ENCODE data around the gene ZNF625. TPM values are rescaled to one million over a fixed set of nuclear protein-coding genes. Genes with fewer than 3 reads are reported as not detected.

The ZNF625 gene
- total RNA-seq, 4 donors from 2014 or later, result 0.60 to 2.3 (median 2.2) TPM; not detected in 1

DNA sequence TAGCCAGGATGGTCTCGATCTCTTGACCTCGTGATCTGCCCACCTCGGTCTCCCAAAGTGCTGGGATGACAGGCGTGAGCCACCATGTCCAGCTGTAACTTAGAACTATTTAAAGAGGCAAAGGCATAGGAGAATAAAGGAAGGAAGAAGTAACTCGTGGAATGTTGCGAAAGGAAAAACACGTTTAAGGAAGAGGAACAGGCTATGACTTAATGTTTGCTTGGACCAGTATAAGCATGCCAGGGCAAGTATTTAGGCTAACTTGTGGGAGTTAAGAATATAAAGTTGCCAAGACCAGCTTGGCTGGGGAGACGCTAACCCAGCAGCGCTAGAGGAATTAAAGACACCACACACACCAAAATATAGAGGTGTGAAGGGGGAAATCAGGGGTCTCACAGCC, 58.5 kb downstream of the ZNF625 start:
- intact Hi-C loops (cut with DNase I; ENCODE audit: low total_unique reads), result no loop called here
- no peak overlapping the region for H3K27ac ChIP-seq
- H3K27me3 ChIP-seq, result no peaks in the 10 kb centered on the region
- peaks cover 0 to under 1% of the 10 kb centered on the region in 2 donors for H3K9me3 ChIP-seq
- H3K36me3 ChIP-seq, result no peaks in the 10 kb centered on the region
- no peak overlapping the region for H3K4me3 ChIP-seq
- H3K4me1 ChIP-seq, result peaks cover 0 to 4% (median 0%) of the 10 kb centered on the region in 4 donors
- no peak for DNase-seq
- WGBS, 2 donors (ENCODE audit: low coverage in 1 of 2), result 87 to 93% methylated on average over 6 to 9 of the region's 9 CpGs
- TF ChIP-seq POLR2A (IDR thresholded peaks at IDR 0.05) (no peak), EP300 (IDR thresholded peaks at IDR 0.05; ENCODE audit: low read depth) (no peak), POLR2AphosphoS5 (IDR thresholded peaks at IDR 0.05) (no peak)
- TF ChIP-seq, protein P1, sequence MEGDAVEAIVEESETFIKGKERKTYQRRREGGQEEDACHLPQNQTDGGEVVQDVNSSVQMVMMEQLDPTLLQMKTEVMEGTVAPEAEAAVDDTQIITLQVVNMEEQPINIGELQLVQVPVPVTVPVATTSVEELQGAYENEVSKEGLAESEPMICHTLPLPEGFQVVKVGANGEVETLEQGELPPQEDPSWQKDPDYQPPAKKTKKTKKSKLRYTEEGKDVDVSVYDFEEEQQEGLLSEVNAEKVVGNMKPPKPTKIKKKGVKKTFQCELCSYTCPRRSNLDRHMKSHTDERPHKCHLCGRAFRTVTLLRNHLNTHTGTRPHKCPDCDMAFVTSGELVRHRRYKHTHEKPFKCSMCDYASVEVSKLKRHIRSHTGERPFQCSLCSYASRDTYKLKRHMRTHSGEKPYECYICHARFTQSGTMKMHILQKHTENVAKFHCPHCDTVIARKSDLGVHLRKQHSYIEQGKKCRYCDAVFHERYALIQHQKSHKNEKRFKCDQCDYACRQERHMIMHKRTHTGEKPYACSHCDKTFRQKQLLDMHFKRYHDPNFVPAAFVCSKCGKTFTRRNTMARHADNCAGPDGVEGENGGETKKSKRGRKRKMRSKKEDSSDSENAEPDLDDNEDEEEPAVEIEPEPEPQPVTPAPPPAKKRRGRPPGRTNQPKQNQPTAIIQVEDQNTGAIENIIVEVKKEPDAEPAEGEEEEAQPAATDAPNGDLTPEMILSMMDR (IDR thresholded peaks at IDR 0.05), result no peak
- in situ Hi-C loops (cut with MboI; ENCODE audit: low pct_ligation_motif_present in 1 of 4, low pct_unique_long_range_greater_than_20kb in 1 of 4, low sequenced_read_pairs in 3 of 4), result no loop called here

DNA sequence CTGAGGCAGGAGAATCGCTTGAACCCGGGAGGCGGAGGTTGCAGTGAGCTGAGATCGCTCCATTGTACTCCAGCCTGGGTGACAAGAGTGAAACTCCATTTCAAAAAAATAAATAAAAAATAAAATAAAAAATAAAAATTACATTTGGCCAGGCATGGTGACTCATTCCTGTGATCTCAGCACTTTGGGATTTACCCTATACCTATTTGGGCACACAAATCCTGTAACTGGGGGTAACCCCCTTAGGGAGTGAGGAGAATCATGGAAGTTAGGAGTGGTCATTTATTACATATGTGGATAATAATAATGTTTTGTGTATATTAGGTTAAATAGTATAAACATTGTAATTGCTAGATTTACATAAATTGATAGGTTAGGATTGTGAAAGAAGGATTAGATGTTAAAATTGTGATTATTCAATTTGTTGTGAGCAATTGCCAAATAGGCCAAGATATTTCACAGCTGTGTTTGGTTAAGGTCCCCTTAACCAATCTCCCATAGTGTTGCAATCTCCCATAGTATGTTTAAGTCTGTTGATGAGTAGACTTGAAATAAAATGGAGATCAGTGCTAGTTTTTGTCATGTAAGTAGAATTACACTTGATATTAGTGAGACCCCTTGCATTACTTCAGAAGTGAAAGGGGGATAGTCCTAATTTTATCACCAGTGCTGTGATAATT, 61.3 kb downstream of the ZNF625 start:
- H3K4me1 ChIP-seq, result peaks cover 0 to 12% (median 3%) of the 10 kb centered on the region in 4 donors
- intact Hi-C loops (cut with DNase I; ENCODE audit: low total_unique reads) (no loop called here), in situ Hi-C loops (cut with MboI; ENCODE audit: low pct_ligation_motif_present in 1 of 4, low pct_unique_long_range_greater_than_20kb in 1 of 4, low sequenced_read_pairs in 3 of 4) (no loop called here)
- H3K9me3 ChIP-seq, result no peaks in the 10 kb centered on the region
- H3K27ac ChIP-seq, result no peak overlapping the region
- TF ChIP-seq, protein P1 (IDR thresholded peaks at IDR 0.05), result no peak
- no peak for TF ChIP-seq EP300 (IDR thresholded peaks at IDR 0.05; ENCODE audit: low read depth)
- 90% methylated on average over 4 of the region's 4 CpGs; no CpG with 5 or more reads in 1 of the 2 donors for WGBS, 2 donors (ENCODE audit: low coverage in 1 of 2)
- DNase-seq, result no peak
- H3K36me3 ChIP-seq, result no peaks in the 10 kb centered on the region
- H3K27me3 ChIP-seq, result no peaks in the 10 kb centered on the region
- H3K4me3 ChIP-seq, result no peak overlapping the region

Small RNA genes lying within 50 kb of the gene (small RNA-seq; reads per million reads assigned to genes)
- gene RNA5SP467, result 0 reads per million in 4 donors

Other genes starting within 250 kb of the ZNF625 start
- 10 to 100 TPM; 25.8 to 38.3 (median 29.1) TPM for gene ZNF700, start 231.6 kb downstream of the ZNF625 start, total RNA-seq
- gene ZNF763, start 191.7 kb downstream of the ZNF625 start, total RNA-seq, result 10 to 100 TPM in 2 of 4 donors, 1 to 10 TPM in 2; 7.1 to 15.1 (median 9.5) TPM
- 10 to 100 TPM in 1 of 4 donors, 1 to 10 TPM in 3; 3.2 to 13.5 (median 4.7) TPM for gene ZNF433, start 121.1 kb downstream of the ZNF625 start, total RNA-seq
- gene ZNF878, start 103.8 kb downstream of the ZNF625 start, total RNA-seq, result under 1 TPM in 1 of 4 donors, not detected in 3; 0.32 TPM
- 10 to 100 TPM in 3 of 4 donors, 1 to 10 TPM in 1; 8.6 to 15.3 (median 12.5) TPM for gene ZNF844, start 92.0 kb downstream of the ZNF625 start, total RNA-seq
- 1 to 10 TPM in 3 of 4 donors, under 1 TPM in 1; 0.37 to 4.8 (median 2.9) TPM for gene ZNF20, start 16.4 kb downstream of the ZNF625 start, total RNA-seq
- 10 to 100 TPM in 2 of 4 donors, 1 to 10 TPM in 2; 6.3 to 18.7 (median 9.1) TPM for gene ZNF136, start 6.4 kb upstream of the ZNF625 start, total RNA-seq
- 10 to 100 TPM in 3 of 4 donors, 1 to 10 TPM in 1; 7.5 to 44.4 (median 23.5) TPM for gene ZNF44, start 138.1 kb upstream of the ZNF625 start, total RNA-seq
- 1 to 10 TPM; 1.2 to 6.5 (median 3.4) TPM for gene ZNF563, start 176.9 kb upstream of the ZNF625 start, total RNA-seq
- gene ZNF442, start 208.9 kb upstream of the ZNF625 start, total RNA-seq, result 1 to 10 TPM in 1 of 4 donors, under 1 TPM in 1, not detected in 2; 0.96 to 2.2 TPM
- 1 to 10 TPM; 5.4 to 9.4 (median 7.9) TPM for gene ZNF799, start 244.5 kb upstream of the ZNF625 start, total RNA-seq

All from transverse colon (tissue), 4 donors.